ENCODE data around the gene MAP3K12.
"Not testable (repeated sequence)": the region's sequence is repeated elsewhere in the genome, so short reads cannot be mapped to it uniquely, and the experiment has no call there.

Gene MAP3K12

GRCh38 chr12:53466640-53467039 lies 32.6 kb downstream of the MAP3K12 start:
- DNase-seq (ENCODE audit: low read depth) = no peak

- DNase-seq (ENCODE audit: low read depth) = no peak
These were observed 33.6 kb downstream of the MAP3K12 start for GRCh38 chr12:53465679-53466078.

- no peak for DNase-seq (ENCODE audit: low read depth)
These were observed 34.4 kb downstream of the MAP3K12 start for GRCh38 chr12:53464685-53465418.

- DNase-seq (ENCODE audit: low read depth) = no peak
These were observed 35.3 kb downstream of the MAP3K12 start for GRCh38 chr12:53463802-53464560.

GRCh38 chr12:53462935-53463334 lies 36.3 kb downstream of the MAP3K12 start:
- no peak for DNase-seq (ENCODE audit: low read depth)

GRCh38 chr12:53461591-53461990 lies 37.7 kb downstream of the MAP3K12 start:
- DNase-seq (ENCODE audit: low read depth) = no peak

GRCh38 chr12:53461059-53461458 lies 38.2 kb downstream of the MAP3K12 start:
- DNase-seq (ENCODE audit: low read depth) = no peak

- DNase-seq (ENCODE audit: low read depth) = no peak
These were observed 40.2 kb downstream of the MAP3K12 start for GRCh38 chr12:53459097-53459496.

GRCh38 chr12:53456654-53457366 lies 42.4 kb downstream of the MAP3K12 start:
- no peak for DNase-seq (ENCODE audit: low read depth)

- DNase-seq (ENCODE audit: low read depth) = no peak
These were observed 44.6 kb downstream of the MAP3K12 start for GRCh38 chr12:53454707-53455106.

- DNase-seq (ENCODE audit: low read depth) = no peak
These were observed 45.2 kb downstream of the MAP3K12 start for GRCh38 chr12:53453953-53454640.

- DNase-seq (ENCODE audit: low read depth) = peak; percentile 28
These were observed 46.8 kb downstream of the MAP3K12 start for GRCh38 chr12:53452159-53453077.

GRCh38 chr12:53451661-53452158 lies 47.5 kb downstream of the MAP3K12 start, which contains the start of gene PCBP2:
Gene PCBP2 (plus strand): TSS chr12:53452102. CDS start chr12:53454801, 2,699 bp downstream.
- peak; percentile 97 for DNase-seq (ENCODE audit: low read depth)

GRCh38 chr12:53450936-53451335 lies 48.3 kb downstream of the MAP3K12 start:
- DNase-seq (ENCODE audit: low read depth) = no peak

- DNase-seq (ENCODE audit: low read depth) = not testable (repeated sequence)
These were observed 54.5 kb downstream of the MAP3K12 start for GRCh38 chr12:53444593-53445325.

- DNase-seq (ENCODE audit: low read depth) = no peak
These were observed 55.3 kb downstream of the MAP3K12 start for GRCh38 chr12:53443955-53444354.

- DNase-seq (ENCODE audit: low read depth) = peak; percentile 98
These were observed 58.0 kb downstream of the MAP3K12 start, which contains the start of gene PRR13 for GRCh38 chr12:53441040-53441833. Gene PRR13 (plus strand): TSS chr12:53441734. CDS start chr12:53442715, 981 bp downstream.

GRCh38 chr12:53439582-53439981 lies 59.7 kb downstream of the MAP3K12 start:
- DNase-seq (ENCODE audit: low read depth) = not testable (repeated sequence)

- not testable (repeated sequence) for DNase-seq (ENCODE audit: low read depth)
These were observed 63.9 kb downstream of the MAP3K12 start for GRCh38 chr12:53435326-53435725.
